KMS-11 (cell line): ENCODE data around the gene RASD1.

ENCODE experiments used
- H2AFZ ChIP-seq: fragments of 200-600 bp; sonication (generic); 2 replicates; pipeline ENCODE4 v1.6.1; 2016; ENCODE audit warnings: antibody characterized with exemption, mixed run types, low read depth
- H3K27ac ChIP-seq: fragments of 200-600 bp; sonication (generic); 2 replicates; pipeline ENCODE4 v1.6.1; 2016; ENCODE audit warnings: mild to moderate bottlenecking, mixed run types
- H3K27me3 ChIP-seq: fragments of 200-600 bp; sonication (generic); 2 replicates; pipeline ENCODE4 v1.6.1; 2017; ENCODE audit warnings: mild to moderate bottlenecking, low read depth, mixed run types, moderate library complexity; ENCODE audit not compliant: insufficient read depth
- H3K36me3 ChIP-seq: fragments of 200-600 bp; sonication (generic); 2 replicates; pipeline ENCODE4 v1.6.1; 2017; ENCODE audit warnings: mild to moderate bottlenecking, mixed run types; ENCODE audit not compliant: insufficient read depth
- H3K4me1 ChIP-seq: fragments of 200-600 bp; sonication (generic); 2 replicates; pipeline ENCODE4 v1.6.1; 2016; ENCODE audit warnings: mild to moderate bottlenecking, low read depth, mixed run types; ENCODE audit not compliant: poor library complexity, severe bottlenecking
- H3K4me2 ChIP-seq: fragments of 200-600 bp; sonication (generic); 2 replicates; pipeline ENCODE4 v1.7.0; 2016; ENCODE audit warnings: mild to moderate bottlenecking, mixed run types
- H3K4me3 ChIP-seq: fragments of 200-600 bp; sonication (generic); IDR thresholded peaks from 2 replicates; pipeline ENCODE4 v1.6.1; 2017; ENCODE audit warnings: low read depth, low read length, mixed read lengths; ENCODE audit not compliant: insufficient read depth
- H3K79me2 ChIP-seq: fragments of 200-600 bp; sonication (generic); 2 replicates; pipeline ENCODE4 v1.6.1; 2016; ENCODE audit warnings: low read depth, mixed run types; ENCODE audit not compliant: insufficient read depth
- H3K9ac ChIP-seq: fragments of 200-600 bp; sonication (generic); 2 replicates; pipeline ENCODE4 v1.6.1; 2016; ENCODE audit warnings: mild to moderate bottlenecking, mixed run types
- H4K20me1 ChIP-seq: fragments of 200-600 bp; sonication (generic); 2 replicates; pipeline ENCODE4 v1.6.1; 2016; ENCODE audit warnings: mild to moderate bottlenecking, mixed run types; ENCODE audit not compliant: insufficient read depth
- CTCF ChIP-seq: fragments of 200-600 bp; sonication (generic); conservative IDR thresholded peaks from 2 replicates; pipeline ENCODE4 v1.6.1; 2017; ENCODE audit warnings: low read depth, mild to moderate bottlenecking, antibody characterized with exemption, low read length, moderate library complexity, mixed read lengths

RASD1 gene

GRCh38 chr17:17538417-17539391, 42.5 kb upstream of the RASD1 start:
- Histone ChIP-seq H3K4me2 (no peak overlapping the region), H3K4me3 (no peak overlapping the region), H2AFZ (no peak overlapping the region), H3K27me3 (no peaks in the 10 kb centered on the region), H3K27ac (no peak overlapping the region), H4K20me1 (no peaks in the 10 kb centered on the region), H3K36me3 (no peaks in the 10 kb centered on the region), H3K79me2 (no peaks in the 10 kb centered on the region), H3K9ac (no peak overlapping the region), H3K4me1 (no peaks in the 10 kb centered on the region)
- no peak for TF ChIP-seq CTCF

- Histone ChIP-seq H3K27me3 (no peaks in the 10 kb centered on the region), H3K4me3 (no peak overlapping the region), H3K4me1 (no peaks in the 10 kb centered on the region), H3K9ac (no peak overlapping the region), H3K79me2 (no peaks in the 10 kb centered on the region), H2AFZ (no peak overlapping the region), H3K36me3 (no peaks in the 10 kb centered on the region), H3K27ac (no peak overlapping the region), H4K20me1 (no peaks in the 10 kb centered on the region), H3K4me2 (no peak overlapping the region)
- TF ChIP-seq CTCF = no peak
Measured at GRCh38 chr17:17537311-17538099, 41.3 kb upstream of the RASD1 start.

GRCh38 chr17:17536702-17537101, 40.5 kb upstream of the RASD1 start:
- H3K27ac ChIP-seq = no peak overlapping the region
- no peaks in the 10 kb centered on the region for H3K27me3 ChIP-seq
- no peaks in the 10 kb centered on the region for H3K36me3 ChIP-seq
- H3K4me1 ChIP-seq = no peaks in the 10 kb centered on the region
- H3K79me2 ChIP-seq = no peaks in the 10 kb centered on the region
- no peak overlapping the region for H2AFZ ChIP-seq
- no peak overlapping the region for H3K4me2 ChIP-seq
- H4K20me1 ChIP-seq = no peaks in the 10 kb centered on the region
- H3K9ac ChIP-seq = no peak overlapping the region
- H3K4me3 ChIP-seq = no peak overlapping the region
- TF ChIP-seq CTCF = no peak

- TF ChIP-seq CTCF = no peak
- no peak overlapping the region for H3K9ac ChIP-seq
- no peak overlapping the region for H3K4me3 ChIP-seq
- no peak overlapping the region for H3K4me2 ChIP-seq
- no peak overlapping the region for H2AFZ ChIP-seq
- H3K4me1 ChIP-seq = no peaks in the 10 kb centered on the region
- H3K79me2 ChIP-seq = no peaks in the 10 kb centered on the region
- H3K27me3 ChIP-seq = no peaks in the 10 kb centered on the region
- H4K20me1 ChIP-seq = no peaks in the 10 kb centered on the region
- H3K36me3 ChIP-seq = no peaks in the 10 kb centered on the region
- no peak overlapping the region for H3K27ac ChIP-seq
Measured at GRCh38 chr17:17535957-17536356, 39.8 kb upstream of the RASD1 start.
